HG03460 (cell line): ENCODE data around the gene TIMP1.
"Not testable (repeated sequence)": the region's sequence is repeated elsewhere in the genome, so short reads cannot be mapped to it uniquely, and the experiment has no call there.

ENCODE experiments used
- ATAC-seq: cut with Tn5 transposase; IDR thresholded peaks from one replicate; pipeline ENCODE4 v1.9.1; 2021; ENCODE audit not compliant: unreplicated experiment

TIMP1 gene

DNA sequence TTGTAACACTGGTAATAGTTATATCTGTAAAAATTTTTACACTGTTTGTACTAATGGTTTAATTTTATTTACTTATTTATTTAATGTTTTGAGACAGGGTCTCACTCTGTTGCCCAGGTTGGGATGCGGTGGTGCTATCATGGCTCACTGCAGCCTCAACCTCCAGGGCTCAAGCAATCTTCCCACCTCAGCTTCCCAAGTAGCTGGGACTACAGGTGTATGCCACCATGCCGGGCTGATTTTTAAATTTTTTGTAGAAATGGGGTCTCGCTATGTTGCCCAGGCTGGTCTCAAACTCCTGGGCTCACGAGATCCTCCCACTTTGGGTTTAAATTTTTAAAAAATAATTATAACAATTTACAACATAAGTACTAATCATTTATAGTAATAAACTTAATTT lies 20.9 kb downstream of the TIMP1 start:
- not testable (repeated sequence) for ATAC-seq

DNA sequence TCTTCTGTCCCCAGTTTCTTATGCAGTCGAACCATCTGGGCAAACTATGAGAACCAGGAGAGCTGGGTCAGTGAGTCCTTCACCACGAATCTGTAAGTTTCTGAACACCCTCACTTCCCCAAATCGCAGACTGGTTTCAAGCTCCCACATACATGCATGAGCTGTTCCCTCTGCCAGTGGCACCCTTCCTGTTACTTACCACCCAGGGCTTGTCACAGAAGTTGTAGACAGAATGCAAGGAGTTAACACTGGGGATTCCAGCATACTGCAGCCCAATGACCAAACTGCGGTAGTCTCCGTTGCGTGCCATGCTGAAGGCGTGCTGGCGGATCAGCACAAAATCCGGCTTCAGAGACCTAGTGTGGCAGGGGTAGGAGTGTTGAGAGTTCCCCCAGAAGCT lies 22.8 kb downstream of the TIMP1 start:
- ATAC-seq: no peak

DNA sequence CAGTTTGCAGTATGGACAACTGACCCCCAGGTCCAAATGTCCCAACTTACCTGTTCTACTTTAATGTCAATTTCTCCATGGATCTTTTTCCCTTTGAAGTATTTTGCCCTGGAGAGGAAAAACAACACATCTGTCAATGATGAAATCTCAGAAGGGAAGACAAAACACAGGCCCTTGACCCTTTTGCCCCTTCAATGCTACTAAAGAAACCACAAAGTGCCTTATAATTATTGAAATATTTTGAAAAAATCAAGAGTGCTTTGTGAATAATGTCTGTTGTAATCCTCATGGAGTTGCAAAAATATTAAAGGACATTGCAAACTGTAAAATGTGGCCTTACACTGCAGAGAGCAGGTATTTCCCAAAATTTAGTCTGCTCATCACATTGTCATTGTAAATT lies 24.9 kb downstream of the TIMP1 start:
- ATAC-seq: no peak

DNA sequence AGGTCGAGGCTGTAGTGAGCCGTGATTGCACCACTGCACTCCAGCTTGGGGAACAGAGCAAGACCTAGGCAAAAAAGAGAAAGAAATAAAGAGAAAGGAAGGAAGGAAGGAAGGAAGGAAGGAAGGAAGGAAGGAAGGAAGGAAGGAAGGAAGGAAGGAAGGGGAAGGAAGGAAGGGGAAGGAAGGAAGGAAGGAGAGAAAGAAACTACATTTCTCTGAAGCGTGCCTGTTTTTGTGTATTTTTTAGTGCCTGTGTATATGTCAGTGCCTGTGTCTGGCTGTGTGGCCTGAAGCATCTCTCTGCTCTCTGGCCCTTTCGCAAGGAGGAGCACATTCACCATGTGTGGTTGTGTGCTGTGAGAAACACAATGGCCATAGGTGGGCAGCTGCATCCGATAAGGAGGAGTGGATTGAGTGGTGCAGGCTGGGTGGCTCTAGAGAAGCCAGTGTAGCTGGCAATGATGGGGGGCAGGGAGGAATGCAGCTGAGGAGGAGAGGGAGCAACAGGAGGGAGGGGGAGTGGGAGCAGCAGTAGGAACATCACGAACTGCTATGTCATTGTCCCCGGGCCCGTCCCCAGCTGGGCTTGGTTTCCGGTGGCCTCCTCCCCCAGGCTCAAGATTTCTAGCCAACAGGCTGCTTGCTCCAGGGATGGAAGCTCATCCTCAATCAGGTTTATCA lies 26.0 kb downstream of the TIMP1 start:
- no peak for ATAC-seq

DNA sequence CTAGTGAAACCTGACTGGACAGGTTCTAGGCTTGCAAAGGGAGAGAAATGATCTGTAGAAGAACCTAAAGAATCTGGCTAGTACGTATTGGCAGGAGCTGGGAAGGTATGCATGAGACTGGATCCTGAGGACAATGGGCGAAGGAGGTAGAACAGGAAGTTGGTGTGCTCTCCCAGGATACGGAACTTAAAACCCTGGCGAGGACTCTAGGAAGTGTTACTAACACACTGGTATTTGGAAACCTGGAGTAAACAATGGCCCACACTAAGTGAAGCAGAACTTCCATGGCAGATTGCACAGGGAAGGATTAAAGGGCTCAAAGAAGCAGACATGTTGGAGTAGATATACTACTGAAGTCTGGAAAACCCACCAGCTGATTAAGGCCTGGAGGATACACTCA lies 28.3 kb downstream of the TIMP1 start:
- no peak for ATAC-seq

DNA sequence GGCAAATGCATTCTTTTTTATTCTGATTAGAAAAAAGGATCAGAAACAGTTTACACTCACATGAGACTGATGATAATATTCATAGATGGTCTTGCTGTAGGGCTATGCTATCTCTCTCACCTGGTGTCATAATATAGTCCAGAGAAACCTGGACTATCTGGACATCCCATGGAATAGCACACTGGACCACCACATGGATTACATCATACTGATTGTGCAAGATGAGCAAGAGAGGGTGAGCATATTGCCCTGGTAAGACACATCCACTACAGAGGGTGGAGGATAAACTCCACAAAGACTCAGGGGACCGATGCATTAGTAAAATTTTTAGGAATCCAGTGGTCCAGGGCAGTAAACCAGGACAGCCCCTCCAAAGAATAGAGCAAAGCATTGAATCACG lies 29.3 kb downstream of the TIMP1 start:
- no peak for ATAC-seq

DNA sequence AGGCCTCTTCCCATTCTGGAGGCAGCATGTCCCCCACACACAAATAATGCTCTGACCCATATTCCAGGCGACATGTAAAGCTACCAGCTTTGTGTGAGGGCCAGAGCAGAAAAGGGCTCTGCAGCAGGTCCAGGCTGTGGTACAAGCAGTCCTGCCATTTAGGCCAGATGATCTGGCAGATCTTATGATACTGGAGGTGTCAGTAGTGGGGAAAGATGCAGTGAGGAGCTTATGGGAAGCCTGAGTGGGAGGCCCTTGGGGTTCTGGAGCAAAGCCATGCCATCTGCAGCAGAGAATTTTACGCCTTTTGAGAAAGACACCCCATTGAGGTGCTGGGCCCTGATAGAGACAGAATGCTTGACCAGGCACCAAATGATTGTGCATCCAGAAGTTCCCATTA lies 29.7 kb downstream of the TIMP1 start:
- ATAC-seq: no peak

DNA sequence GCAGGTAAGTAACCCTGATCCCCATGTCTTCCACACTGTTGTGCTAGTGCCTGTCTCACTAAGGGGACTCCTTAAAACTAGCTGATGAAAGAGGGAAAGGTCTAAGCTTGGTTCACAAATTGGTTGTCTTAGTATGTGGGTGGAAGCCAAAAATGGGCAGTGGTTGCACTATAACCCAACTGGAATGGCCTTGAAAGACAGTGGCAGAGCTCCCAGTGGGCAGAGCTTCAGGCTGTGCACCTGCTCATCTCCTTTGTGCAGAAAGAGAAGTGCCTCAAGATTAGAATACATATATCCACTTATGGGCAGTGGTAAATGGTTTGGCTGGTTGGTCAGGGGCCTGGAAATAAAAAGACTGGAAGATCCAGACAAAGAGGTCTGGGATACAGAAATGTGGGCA lies 30.2 kb downstream of the TIMP1 start:
- no peak for ATAC-seq

DNA sequence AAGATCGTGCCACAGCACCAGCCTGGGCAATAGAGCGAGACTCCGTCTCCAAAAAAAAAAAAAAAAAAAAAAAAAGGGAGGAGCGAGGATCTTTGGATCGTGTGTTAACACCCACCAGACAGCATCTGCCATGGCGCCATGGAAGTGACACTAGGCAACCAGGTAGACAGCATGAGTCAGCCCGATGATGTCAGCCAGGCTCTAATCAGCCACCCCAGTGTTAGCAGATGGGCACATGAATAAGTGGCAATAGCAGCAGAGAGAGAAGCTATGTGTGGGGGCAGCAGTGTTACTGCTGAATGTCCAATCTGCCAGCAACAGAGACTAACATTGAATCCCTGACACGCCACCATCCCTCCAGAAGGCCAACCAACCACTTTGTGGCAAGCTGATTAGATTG lies 30.8 kb downstream of the TIMP1 start:
- ATAC-seq: no peak

DNA sequence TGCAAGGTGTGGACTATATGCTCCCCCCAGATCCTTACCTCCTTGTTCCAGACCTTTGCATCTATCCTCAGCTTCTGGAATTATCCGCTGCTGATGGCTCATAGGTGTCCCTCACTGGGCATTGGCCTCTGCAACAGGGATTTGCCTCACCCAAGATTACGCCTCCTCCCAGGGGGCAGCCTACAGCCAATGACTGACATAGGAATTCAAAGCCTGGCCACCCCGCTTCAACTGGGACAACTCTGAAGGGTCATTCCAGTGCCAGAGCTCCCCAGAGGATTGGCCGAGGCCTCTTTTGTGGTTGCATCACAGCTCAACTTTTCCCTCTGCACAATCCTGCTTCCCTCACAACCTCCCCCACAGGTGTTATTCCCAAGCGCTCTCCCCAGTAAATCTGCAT lies 32.4 kb downstream of the TIMP1 start:
- ATAC-seq: no peak

DNA sequence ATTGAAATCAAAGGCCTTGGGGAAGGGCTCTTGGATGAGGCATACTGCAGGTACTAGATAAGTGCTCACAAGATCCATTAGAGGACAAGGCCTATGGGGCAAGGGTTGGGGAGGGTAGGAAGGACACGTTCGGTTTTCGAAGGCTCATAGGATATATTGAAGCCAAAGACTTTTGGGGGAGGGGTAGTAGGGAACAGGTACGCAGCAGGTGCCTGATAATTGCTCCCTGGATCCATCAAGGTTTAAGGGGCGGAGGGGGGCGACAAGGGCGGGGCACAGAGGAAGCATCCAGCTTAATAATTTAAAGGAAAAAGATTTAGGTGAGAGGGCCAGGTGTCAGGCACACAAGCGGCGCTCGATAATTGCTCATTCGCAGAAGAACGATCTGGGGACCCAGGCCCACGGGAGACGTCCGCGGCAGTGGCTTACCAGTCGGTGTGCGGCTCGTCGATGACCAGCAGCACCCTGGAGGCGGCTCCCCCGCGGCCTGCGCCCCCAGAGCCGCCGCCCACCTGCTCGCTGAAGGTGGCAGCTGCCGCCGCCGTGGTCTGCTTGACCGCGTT lies 36.8 kb downstream of the TIMP1 start:
- no peak for ATAC-seq

DNA sequence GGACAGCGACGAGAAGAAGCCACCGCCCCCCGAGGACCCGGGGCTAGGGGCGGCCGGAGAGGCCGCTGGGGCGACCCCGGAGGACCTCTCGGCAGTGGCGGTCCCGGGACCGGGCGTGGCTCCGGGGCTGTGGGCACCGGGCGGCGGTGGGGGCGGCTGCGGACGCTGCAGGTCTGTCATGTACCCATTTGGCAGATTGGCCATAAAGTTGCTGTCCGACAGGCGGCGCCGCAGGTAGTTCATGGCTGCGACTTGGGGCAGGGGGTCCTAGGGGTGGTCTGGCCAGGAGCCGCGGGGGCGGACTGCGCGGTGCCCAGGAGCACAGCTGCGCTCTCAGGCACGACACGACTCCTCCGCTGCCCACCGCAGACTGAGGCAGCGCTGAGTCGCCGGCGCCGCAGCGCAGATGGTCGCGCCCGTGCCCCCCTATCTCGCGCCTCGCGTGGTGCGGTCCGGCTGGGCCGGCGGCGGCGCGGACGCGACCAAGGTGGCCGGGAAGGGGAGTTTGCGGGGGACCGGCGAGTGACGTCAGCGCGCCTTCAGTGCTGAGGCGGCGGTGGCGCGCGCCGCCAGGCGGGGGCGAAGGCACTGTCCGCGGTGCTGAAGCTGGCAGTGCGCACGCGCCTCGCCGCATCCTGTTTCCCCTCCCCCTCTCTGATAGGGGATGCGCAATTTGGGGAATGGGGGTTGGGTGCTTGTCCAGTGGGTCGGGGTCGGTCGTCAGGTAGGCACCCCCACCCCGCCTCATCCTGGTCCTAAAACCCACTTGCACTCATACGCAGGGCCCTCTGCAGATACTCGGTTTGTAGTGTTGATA lies 37.5 kb downstream of the TIMP1 start, which contains the start of gene SYN1:
SYN1 (minus strand) TSS at position 372 of the 817 bp plus-strand sequence; CDS start at position 243, 129 bp downstream.
- ATAC-seq: peak; percentile 67

DNA sequence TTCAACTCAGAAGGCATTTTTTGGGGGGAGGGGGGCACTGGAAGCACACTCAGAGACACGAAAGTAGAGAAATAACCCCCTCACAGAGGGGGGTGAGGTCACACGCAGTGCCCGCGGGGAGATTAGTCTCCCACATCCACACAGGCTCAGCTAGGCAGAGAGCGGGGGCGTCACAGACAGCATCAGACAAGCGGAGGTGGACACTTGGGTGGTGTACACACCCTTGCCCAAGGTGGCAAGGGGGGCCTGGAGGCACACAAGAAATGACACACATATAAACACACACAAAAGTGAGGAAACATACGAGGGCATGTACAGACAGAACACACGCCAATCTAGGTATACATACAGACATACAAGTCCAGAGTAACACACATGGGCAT lies 38.1 kb downstream of the TIMP1 start:
- ATAC-seq: no peak

DNA sequence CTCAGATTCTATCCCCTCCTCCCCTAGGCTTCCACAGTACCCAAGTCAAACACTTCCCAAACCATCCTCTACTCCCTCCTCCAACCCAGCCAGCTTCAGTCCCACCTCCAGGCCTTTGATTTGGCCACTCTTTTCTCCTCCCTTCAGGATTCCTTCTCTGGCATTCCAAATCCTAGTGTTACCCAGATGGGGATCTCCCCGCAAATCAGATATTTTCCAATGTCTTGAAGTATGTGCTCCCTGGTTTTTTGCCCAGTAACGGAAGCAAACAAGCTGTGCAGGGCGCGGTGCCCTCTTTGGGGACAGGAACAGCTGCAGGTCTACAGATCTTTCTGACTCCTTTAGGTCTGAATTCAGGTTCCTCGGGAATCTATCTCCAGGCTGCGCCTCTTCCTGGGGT lies 39.6 kb downstream of the TIMP1 start:
- no peak for ATAC-seq

DNA sequence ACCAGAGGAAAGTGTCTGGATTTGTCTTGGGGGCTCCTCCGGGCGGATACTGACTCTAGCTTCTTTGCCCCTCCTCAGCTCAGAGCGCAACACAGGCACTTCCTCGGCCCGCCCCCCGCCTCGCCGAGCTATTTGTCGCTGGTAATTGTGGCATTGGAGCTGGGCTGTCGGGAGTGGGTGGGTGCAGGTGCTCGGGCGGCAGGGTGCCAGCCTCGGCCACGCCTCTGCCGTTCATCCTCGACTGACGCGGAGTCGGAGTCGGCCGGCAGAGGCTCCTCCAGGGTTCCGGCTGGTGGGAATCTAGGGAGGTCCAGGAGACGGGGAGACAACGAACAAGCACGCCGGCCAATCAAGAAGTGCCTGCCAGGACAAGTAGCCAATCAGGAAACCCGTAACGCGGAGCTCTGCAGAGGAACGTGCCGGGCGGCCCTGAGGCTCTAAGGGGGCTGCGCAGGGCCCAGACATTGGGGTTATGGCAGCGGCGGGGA lies 41.3 kb downstream of the TIMP1 start:
- ATAC-seq: no peak

DNA sequence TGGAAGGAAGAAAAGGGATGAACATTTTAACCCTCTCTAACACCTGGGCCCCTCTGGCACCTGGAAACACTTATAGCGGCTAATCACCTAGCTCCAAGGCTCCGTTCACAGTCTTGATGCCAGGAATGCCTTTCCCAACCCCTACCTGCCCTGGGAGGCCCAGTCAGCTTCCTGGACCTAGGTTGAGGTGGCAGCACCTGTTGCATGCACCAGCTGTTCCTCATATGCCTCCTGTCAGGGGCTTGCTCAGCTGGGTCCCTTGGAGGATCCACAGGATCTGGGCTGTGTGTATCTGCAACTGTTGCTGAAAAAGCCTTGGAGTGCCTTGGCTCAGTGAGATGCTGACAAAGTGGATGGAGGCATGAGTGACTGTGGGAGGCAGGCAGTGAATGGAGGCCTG lies 43.1 kb downstream of the TIMP1 start:
- ATAC-seq: no peak

DNA sequence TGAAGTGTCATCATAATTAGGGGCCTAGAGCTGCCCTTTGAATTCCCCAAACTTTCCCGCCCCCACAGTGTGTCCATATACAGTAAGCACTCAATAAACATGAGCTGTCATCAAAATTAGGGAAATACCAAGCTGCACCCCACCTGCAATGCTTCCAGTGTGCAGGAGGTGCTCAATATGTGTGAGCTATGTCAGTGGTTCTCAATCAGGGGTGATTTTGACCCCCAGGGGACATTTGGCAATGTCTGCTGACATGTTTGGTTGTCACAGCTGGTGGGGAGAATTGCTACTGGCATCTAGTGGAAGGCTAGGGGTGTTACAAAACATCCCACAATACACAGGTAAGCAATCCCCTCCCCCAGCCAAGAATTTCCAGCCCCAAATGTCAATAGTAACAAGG lies 46.7 kb downstream of the TIMP1 start:
- no peak for ATAC-seq

DNA sequence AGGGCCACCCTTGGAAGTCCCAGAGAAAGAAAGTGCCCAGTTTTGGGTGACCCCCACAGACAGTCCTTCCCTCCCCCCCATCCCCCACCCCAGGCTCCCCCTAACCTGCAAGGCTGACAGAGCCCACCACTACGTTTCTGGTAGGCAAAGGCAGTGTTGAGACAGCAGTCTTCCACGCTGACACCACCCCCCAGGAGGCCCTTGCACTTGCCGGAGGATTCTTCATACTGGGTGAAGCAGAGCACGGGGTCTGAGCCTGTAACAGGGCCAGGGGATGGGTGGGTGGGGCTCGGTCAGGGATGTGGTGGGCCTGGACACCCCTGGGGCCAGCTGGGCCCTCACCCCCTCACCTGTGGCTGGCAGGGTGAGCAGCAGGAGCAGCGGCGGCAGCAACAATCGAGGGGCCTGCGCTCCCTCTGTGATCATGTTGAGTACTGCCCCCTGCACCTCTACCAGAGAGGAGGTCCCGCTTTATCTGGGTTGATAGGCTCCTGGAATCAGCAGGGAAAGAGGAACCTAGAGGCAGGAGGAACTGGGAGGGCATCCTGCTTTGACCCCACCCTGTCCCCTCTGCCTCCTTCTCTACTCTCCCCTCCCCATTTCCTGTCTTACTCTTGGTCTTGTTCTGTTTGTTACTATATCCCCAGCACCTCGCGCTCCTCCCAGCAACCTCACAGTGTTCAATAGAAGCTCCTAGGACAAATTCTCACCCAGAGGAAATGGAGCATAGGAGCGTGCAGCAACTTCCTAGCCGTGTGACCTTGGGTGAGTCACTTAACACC lies 47.4 kb downstream of the TIMP1 start, which contains the start of gene CFP:
CFP (minus strand) TSS at position 512 of the 782 bp plus-strand sequence; CDS start at position 426, 86 bp downstream.
- ATAC-seq: no peak

DNA sequence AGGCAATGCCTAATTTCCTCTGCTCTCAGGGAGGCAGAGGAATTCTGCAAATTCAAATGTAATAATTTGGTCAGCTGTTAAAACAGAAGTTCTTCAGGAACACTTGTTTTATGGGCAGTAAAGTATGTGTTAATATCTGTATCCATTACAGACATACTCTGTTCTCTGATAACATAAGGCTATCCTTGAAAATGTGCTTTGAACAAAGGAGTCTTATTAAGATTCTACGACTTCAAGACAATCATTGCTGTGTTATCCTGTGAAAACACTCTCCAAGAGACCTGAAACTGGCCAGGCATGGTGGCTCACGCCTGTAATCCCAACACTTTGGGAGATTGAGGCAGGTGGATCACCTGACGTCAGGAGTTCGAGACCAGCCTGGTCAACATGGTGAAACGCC lies 49.4 kb downstream of the TIMP1 start:
- no peak for ATAC-seq

DNA sequence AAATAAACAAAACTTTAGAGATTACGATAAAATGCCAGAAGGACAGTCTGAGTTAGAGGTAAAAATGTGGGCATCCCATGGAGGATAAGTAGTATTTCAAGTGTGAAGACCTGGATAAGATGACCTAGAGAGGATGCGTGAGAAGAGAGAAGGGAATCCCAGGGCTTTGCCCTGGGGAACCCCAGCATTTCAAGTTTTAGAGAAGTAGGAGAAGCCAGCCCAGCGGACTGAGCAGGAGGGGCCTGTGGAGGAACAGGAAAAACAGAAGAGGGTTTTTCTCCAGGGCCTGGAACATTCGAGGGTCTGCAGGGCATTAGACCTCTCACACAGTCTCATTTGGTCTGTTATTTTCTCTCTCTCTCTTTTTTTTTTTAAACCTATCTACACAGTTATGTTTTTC lies 50.4 kb downstream of the TIMP1 start:
- no peak for ATAC-seq
